SU-DHL-6 (cell line): ENCODE results near the gene GSG1.

Experiments
- H2AFZ ChIP-seq: fragments of 200-600 bp; sonication (generic); 2 replicates; pipeline ENCODE4 v1.6.1; 2014; ENCODE audit warnings: low read depth, mild to moderate bottlenecking, moderate library complexity, mixed read lengths, antibody characterized with exemption, low read length; ENCODE audit not compliant: severe bottlenecking
- H3F3A ChIP-seq: fragments of 200-600 bp; shearing (Covaris generic); 2 replicates; pipeline ENCODE4 v1.6.0; 2016; ENCODE audit warnings: antibody characterized with exemption, mild to moderate bottlenecking; ENCODE audit not compliant: insufficient read depth
- H3K27ac ChIP-seq: fragments of 200-600 bp; sonication (generic); 2 replicates; pipeline ENCODE4 v1.5.1; 2016; ENCODE audit warnings: low read depth, mild to moderate bottlenecking, low read length, moderate library complexity, mixed read lengths
- H3K27me3 ChIP-seq: fragments of 200-600 bp; sonication (generic), shearing (Covaris generic); 2 replicates; pipeline ENCODE4 v1.6.0; 2014; ENCODE audit warnings: mild to moderate bottlenecking, low read length
- H3K36me3 ChIP-seq: fragments of 200-600 bp; sonication (generic); 2 replicates; pipeline ENCODE4 v1.6.1; 2014; ENCODE audit warnings: mild to moderate bottlenecking, low read length, mixed read lengths
- H3K4me2 ChIP-seq: fragments of 300-600, 200-600 bp; shearing (Covaris generic), sonication (generic); 2 replicates; pipeline ENCODE4 v1.6.0; 2014; ENCODE audit warnings: low read length, low read depth, mild to moderate bottlenecking; ENCODE audit not compliant: poor library complexity, severe bottlenecking
- H3K4me3 ChIP-seq: fragments of 200-600 bp; sonication (generic); 2 replicates; pipeline ENCODE4 v1.5.1; 2014; ENCODE audit warnings: antibody characterized with exemption, low read length, mild to moderate bottlenecking, mixed read lengths; ENCODE audit not compliant: insufficient read depth, poor library complexity, severe bottlenecking
- H3K79me2 ChIP-seq: fragments of 200-600 bp; sonication (generic); 2 replicates; pipeline ENCODE4 v1.6.1; 2014; ENCODE audit warnings: mild to moderate bottlenecking, low read length, moderate library complexity; ENCODE audit not compliant: insufficient read depth
- H3K9ac ChIP-seq: fragments of 200-600 bp; sonication (generic); 2 replicates; pipeline ENCODE4 v1.7.0; 2014; ENCODE audit warnings: mild to moderate bottlenecking, low read length
- H3K9me2 ChIP-seq: fragments of 200-600 bp; sonication (generic); replicated peaks from 2 replicates; pipeline ENCODE4 v1.6.1; 2014; ENCODE audit warnings: low read length; ENCODE audit not compliant: insufficient read depth
- H3K9me3 ChIP-seq: fragments of 200-600 bp; sonication (generic); 2 replicates; pipeline ENCODE4 v1.6.1; 2014; ENCODE audit warnings: low read length, mixed read lengths; ENCODE audit not compliant: insufficient read depth
- H4K20me1 ChIP-seq: fragments of 200-600 bp; sonication (generic); 2 replicates; pipeline ENCODE4 v1.6.1; 2014; ENCODE audit warnings: low read depth, mild to moderate bottlenecking, antibody characterized with exemption, low read length, moderate library complexity, mixed read lengths
- CTCF ChIP-seq: fragments of 200-600 bp; sonication (generic); IDR thresholded peaks from one replicate; pipeline ENCODE4 v1.5.1; 2017; ENCODE audit warnings: antibody characterized with exemption, mild to moderate bottlenecking, low read length, moderate library complexity; ENCODE audit not compliant: insufficient read depth, poor library complexity, severe bottlenecking
- EZH2phosphoT487 ChIP-seq: fragments of 200-600 bp; sonication (generic), shearing (Covaris generic); conservative IDR thresholded peaks from 2 replicates; pipeline ENCODE4 v1.6.1; 2018; ENCODE audit warnings: mild to moderate bottlenecking, antibody characterized with exemption, low read length, moderate library complexity, mixed read lengths

GSG1 gene

GRCh38 chr12:13147688-13148484 lies 44.4 kb upstream of the GSG1 start:
- Histone ChIP-seq H3K4me2 (no peak overlapping the region), H3K27me3 (no peaks in the 10 kb centered on the region), H3K9ac (no peak overlapping the region), H3K79me2 (no peaks in the 10 kb centered on the region), H3K9me3 (no peaks in the 10 kb centered on the region), H3K36me3 (no peaks in the 10 kb centered on the region), H4K20me1 (no peaks in the 10 kb centered on the region), H3K9me2 (no peaks in the 10 kb centered on the region), H3K27ac (no peak overlapping the region), H3F3A (no peaks in the 10 kb centered on the region), H2AFZ (no peak overlapping the region), H3K4me3 (no peak overlapping the region)
- TF ChIP-seq CTCF = no peak
- no peak for TF ChIP-seq EZH2phosphoT487

GRCh38 chr12:13146336-13146938 lies 43.0 kb upstream of the GSG1 start:
- no peak overlapping the region for H2AFZ ChIP-seq
- no peaks in the 10 kb centered on the region for H3K36me3 ChIP-seq
- H3K4me3 ChIP-seq = no peak overlapping the region
- TF ChIP-seq CTCF (no peak), EZH2phosphoT487 (no peak)
- H4K20me1 ChIP-seq = no peaks in the 10 kb centered on the region
- no peak overlapping the region for H3K9ac ChIP-seq
- no peaks in the 10 kb centered on the region for H3K9me2 ChIP-seq
- no peak overlapping the region for H3K27ac ChIP-seq
- no peaks in the 10 kb centered on the region for H3K9me3 ChIP-seq
- H3K79me2 ChIP-seq = no peaks in the 10 kb centered on the region
- H3F3A ChIP-seq = no peaks in the 10 kb centered on the region
- no peaks in the 10 kb centered on the region for H3K27me3 ChIP-seq
- H3K4me2 ChIP-seq = no peak overlapping the region

GRCh38 chr12:13144266-13144828 lies 40.9 kb upstream of the GSG1 start:
- no peak overlapping the region for H3K27ac ChIP-seq
- H3K9me3 ChIP-seq = no peaks in the 10 kb centered on the region
- no peaks in the 10 kb centered on the region for H3K9me2 ChIP-seq
- no peaks in the 10 kb centered on the region for H4K20me1 ChIP-seq
- H3K4me3 ChIP-seq = no peak overlapping the region
- no peak overlapping the region for H2AFZ ChIP-seq
- TF ChIP-seq EZH2phosphoT487 (no peak), CTCF (no peak)
- H3F3A ChIP-seq = no peaks in the 10 kb centered on the region
- no peaks in the 10 kb centered on the region for H3K27me3 ChIP-seq
- no peaks in the 10 kb centered on the region for H3K36me3 ChIP-seq
- H3K9ac ChIP-seq = no peak overlapping the region
- H3K79me2 ChIP-seq = no peaks in the 10 kb centered on the region
- no peak overlapping the region for H3K4me2 ChIP-seq
